HG03103 (cell line): ENCODE results near the gene ALG9.
"Not testable (repeated sequence)": the region's sequence is repeated elsewhere in the genome, so short reads cannot be mapped to it uniquely, and the experiment has no call there.

Experiments used
- ATAC-seq: cut with Tn5 transposase; IDR thresholded peaks from one replicate; pipeline ENCODE4 v1.9.1; 2021; ENCODE audit warnings: low read depth; ENCODE audit not compliant: unreplicated experiment

Gene ALG9

GRCh38 chr11:111870886-111871692 is at the start of gene ALG9:
TSS of gene ALG9 (minus strand) at chr11:111871581. CDS start at chr11:111871482, 99 bp downstream.
- ATAC-seq = peak; percentile 80

- ATAC-seq = no peak
Measured at GRCh38 chr11:111920908-111921307, 49.5 kb upstream of the ALG9 start.

GRCh38 chr11:111918390-111919256 is 47.2 kb upstream of the ALG9 start, which contains the start of gene C11orf52:
TSS of gene C11orf52 (plus strand) at chr11:111918913. CDS start at chr11:111918973, 60 bp downstream.
- ATAC-seq = no peak

GRCh38 chr11:111917788-111918187 is 46.4 kb upstream of the ALG9 start:
- no peak for ATAC-seq

GRCh38 chr11:111917312-111917711 is 45.9 kb upstream of the ALG9 start:
- ATAC-seq = no peak

GRCh38 chr11:111916768-111917167 is 45.4 kb upstream of the ALG9 start:
- no peak for ATAC-seq

GRCh38 chr11:111913997-111914396 is 42.6 kb upstream of the ALG9 start:
- ATAC-seq = no peak

- no peak for ATAC-seq
Measured at GRCh38 chr11:111913031-111913861, 41.9 kb upstream of the ALG9 start.

- ATAC-seq = no peak
Measured at GRCh38 chr11:111912535-111912934, 41.2 kb upstream of the ALG9 start, which contains the start of gene HSPB2. TSS of gene HSPB2 (plus strand) at chr11:111912734. CDS start at chr11:111912830, 96 bp downstream.

- ATAC-seq = no peak
Measured at GRCh38 chr11:111911563-111912401, 40.4 kb upstream of the ALG9 start, which contains the start of gene CRYAB. TSS of gene CRYAB (minus strand) at chr11:111911770. CDS start at chr11:111911724, 46 bp downstream.

- no peak for ATAC-seq
Measured at GRCh38 chr11:111910676-111911562, 39.5 kb upstream of the ALG9 start.

- no peak for ATAC-seq
Measured at GRCh38 chr11:111909378-111909777, 38.0 kb upstream of the ALG9 start.

GRCh38 chr11:111908639-111909305 is 37.4 kb upstream of the ALG9 start:
- ATAC-seq = no peak

GRCh38 chr11:111906680-111907079 is 35.3 kb upstream of the ALG9 start:
- no peak for ATAC-seq

- ATAC-seq = no peak
Measured at GRCh38 chr11:111905411-111905810, 34.0 kb upstream of the ALG9 start.

GRCh38 chr11:111886844-111887243 is 15.5 kb upstream of the ALG9 start:
- ATAC-seq = no peak

- no peak for ATAC-seq
Measured at GRCh38 chr11:111886032-111886431, 14.7 kb upstream of the ALG9 start.

- not testable (repeated sequence) for ATAC-seq
Measured at GRCh38 chr11:111885053-111885452, 13.7 kb upstream of the ALG9 start.
